ENCODE measurements around the gene LCA5L. TPM values are rescaled to one million over a fixed set of nuclear protein-coding genes. Genes with fewer than 3 reads are reported as not detected.
"Not testable (repeated sequence)": the region's sequence is repeated elsewhere in the genome, so short reads cannot be mapped to it uniquely, and the experiment has no call there.

The LCA5L gene
- total RNA-seq, 1 donor = 3.1 TPM

- no peak overlapping the region for H3K4me3 ChIP-seq (ENCODE audit: low read depth, low read length)
- no peak for DNase-seq (ENCODE audit: low read depth)
- TF ChIP-seq, protein P1, sequence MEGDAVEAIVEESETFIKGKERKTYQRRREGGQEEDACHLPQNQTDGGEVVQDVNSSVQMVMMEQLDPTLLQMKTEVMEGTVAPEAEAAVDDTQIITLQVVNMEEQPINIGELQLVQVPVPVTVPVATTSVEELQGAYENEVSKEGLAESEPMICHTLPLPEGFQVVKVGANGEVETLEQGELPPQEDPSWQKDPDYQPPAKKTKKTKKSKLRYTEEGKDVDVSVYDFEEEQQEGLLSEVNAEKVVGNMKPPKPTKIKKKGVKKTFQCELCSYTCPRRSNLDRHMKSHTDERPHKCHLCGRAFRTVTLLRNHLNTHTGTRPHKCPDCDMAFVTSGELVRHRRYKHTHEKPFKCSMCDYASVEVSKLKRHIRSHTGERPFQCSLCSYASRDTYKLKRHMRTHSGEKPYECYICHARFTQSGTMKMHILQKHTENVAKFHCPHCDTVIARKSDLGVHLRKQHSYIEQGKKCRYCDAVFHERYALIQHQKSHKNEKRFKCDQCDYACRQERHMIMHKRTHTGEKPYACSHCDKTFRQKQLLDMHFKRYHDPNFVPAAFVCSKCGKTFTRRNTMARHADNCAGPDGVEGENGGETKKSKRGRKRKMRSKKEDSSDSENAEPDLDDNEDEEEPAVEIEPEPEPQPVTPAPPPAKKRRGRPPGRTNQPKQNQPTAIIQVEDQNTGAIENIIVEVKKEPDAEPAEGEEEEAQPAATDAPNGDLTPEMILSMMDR (IDR thresholded peaks at IDR 0.05; ENCODE audit: insufficient read depth, low read length) = no peak
Observed at GRCh38 chr21:39375446-39375845, 70.1 kb downstream of the LCA5L start.

DNA sequence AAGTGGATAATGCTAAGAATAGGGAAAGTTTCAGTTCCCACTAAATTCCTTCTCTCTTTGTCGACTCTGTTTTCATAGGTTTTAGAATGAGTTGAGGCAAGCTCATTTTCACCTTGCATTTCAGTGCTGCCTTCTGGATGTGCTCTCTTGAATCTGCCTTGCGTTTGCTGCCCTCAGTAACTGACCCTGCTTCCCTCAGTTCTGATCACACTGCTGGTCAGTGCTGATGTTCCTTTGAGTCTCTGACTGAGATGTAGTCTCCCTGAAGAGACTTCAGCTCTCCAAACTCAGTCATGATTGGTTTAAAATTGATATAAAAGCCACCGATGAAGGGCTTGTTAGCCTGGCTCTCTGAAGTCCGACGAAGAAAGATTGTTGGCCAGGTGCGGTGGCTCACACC is 71.5 kb downstream of the LCA5L start:
- TF ChIP-seq, protein P1 (IDR thresholded peaks at IDR 0.05; ENCODE audit: insufficient read depth, low read length) = no peak
- no peak overlapping the region for H3K4me3 ChIP-seq (ENCODE audit: low read depth, low read length)
- no peak for DNase-seq (ENCODE audit: low read depth)

- DNase-seq (ENCODE audit: low read depth) = peak; percentile 46
- TF ChIP-seq, protein P1 (IDR thresholded peaks at IDR 0.05; ENCODE audit: insufficient read depth, low read length) = peak; percentile 46
- no peak overlapping the region for H3K4me3 ChIP-seq (ENCODE audit: low read depth, low read length)
Observed at GRCh38 chr21:39373634-39374033, 71.9 kb downstream of the LCA5L start.

DNA sequence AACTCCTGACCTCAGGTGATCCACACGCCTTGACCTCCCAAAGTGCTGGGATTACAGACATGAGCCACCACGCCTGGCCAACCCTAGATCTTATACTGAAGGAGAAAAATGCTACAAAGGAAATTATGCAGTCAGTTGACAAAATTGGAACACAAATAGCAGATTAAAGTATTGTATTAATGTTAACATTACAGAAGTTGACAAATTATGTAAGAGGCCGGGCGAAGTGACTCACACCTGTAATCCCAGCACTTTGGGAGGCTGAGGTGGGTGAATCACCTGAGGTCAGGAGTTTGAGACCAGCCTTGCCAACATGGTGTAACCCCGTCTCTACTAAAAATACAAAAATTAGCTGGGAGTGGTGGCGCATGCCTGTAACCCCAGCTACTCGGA is 75.7 kb downstream of the LCA5L start:
- not testable (repeated sequence) for H3K4me3 ChIP-seq (ENCODE audit: low read depth, low read length); DNase-seq (ENCODE audit: low read depth)

- no peak overlapping the region for H3K4me3 ChIP-seq (ENCODE audit: low read depth, low read length)
- no peak for DNase-seq (ENCODE audit: low read depth)
- TF ChIP-seq, protein P1 (IDR thresholded peaks at IDR 0.05; ENCODE audit: insufficient read depth, low read length) = no peak
Observed at GRCh38 chr21:39367783-39368182, 77.8 kb downstream of the LCA5L start.

- TF ChIP-seq, protein P1 (IDR thresholded peaks at IDR 0.05; ENCODE audit: insufficient read depth, low read length) = no peak
- H3K4me3 ChIP-seq (ENCODE audit: low read depth, low read length) = no peak overlapping the region
- no peak for DNase-seq (ENCODE audit: low read depth)
Observed at GRCh38 chr21:39366563-39366962, 79.0 kb downstream of the LCA5L start.

- DNase-seq (ENCODE audit: low read depth) = no peak
- TF ChIP-seq, protein P1 (IDR thresholded peaks at IDR 0.05; ENCODE audit: insufficient read depth, low read length) = no peak
Observed at GRCh38 chr21:39364949-39365348, 80.6 kb downstream of the LCA5L start.

More at GRCh38 chr21:39364949-39365348, 80.6 kb downstream of the LCA5L start:
- no peak overlapping the region for H3K4me3 ChIP-seq (ENCODE audit: low read depth, low read length)
